COLO668 (cell line): ENCODE data around the gene BORCS8.
"Not testable (repeated sequence)": the region's sequence is repeated elsewhere in the genome, so short reads cannot be mapped to it uniquely, and the experiment has no call there.

Source experiments
- DNase-seq: peaks from one replicate; lab custom pipeline; 2025; ENCODE audit not compliant: unreplicated experiment; lab: John Stamatoyannopoulos, UW

Gene BORCS8

DNA sequence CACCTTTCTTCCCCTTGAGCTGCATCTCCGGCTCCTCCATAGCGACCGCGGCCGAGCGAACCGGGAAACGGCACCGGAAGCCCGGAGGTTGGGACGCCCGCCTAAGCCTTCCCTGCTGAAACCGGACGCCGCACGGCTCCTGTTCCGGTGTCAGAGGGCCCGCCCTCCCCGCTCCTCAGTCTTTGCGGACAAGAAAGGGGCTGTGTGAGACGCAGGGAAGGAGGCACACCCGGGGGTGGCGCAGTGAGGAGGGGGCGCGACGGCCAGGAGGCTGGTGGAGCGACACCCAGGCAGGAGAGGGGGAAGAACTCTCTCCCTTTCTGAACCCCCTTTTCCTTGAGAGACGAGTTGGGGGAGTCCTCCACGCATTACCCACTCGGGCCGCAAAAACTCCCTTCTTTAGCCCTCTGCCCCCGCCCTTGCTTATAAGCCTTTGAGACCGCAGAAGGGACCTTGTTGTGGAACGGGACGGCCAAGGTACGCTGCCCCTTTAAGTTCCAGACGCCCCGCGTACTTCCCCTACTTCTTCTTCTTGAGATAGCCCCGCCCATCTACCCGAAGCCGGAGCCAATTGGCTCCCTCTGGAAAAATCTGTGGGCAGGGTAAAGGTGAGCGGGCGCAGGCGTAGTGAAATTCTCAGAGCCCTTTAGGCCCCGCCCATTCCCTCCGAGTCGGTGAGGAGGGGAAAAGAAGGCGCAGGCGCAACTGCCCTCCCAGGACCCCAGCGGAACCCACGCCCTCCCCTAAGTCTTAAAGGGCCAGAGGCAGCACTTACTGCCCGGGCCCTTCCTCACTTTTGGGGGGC, at the start of gene BORCS8, which contains the start of gene RFXANK:
Gene BORCS8 (minus strand): TSS at position 75 of the 805 bp plus-strand sequence. CDS start 35 bp downstream, at position 40.
Gene RFXANK (plus strand): TSS at position 181 of the 805 bp plus-strand sequence. CDS start 1,689 bp downstream, outside the sequence.
- DNase-seq = peak; percentile 99

DNA sequence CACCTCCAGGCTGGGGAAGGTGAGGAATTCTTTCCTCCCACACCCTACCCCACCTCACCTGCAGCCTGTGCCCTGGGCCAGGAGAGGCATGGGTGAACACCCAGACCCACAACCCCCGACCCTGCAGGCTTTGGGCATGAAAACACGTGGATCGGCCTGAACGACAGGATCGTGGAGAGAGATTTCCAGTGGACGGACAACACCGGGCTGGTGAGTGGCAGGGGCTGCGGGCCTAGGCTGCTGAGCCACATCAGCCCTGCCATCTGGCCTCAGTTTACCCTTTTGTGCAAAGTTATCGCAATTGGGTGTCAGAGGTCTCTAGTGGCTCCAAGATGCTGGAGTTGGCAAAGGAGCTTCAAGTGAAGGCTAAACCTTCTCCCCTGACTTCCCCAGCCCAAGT, 48.5 kb upstream of the BORCS8 start:
- no peak for DNase-seq

DNA sequence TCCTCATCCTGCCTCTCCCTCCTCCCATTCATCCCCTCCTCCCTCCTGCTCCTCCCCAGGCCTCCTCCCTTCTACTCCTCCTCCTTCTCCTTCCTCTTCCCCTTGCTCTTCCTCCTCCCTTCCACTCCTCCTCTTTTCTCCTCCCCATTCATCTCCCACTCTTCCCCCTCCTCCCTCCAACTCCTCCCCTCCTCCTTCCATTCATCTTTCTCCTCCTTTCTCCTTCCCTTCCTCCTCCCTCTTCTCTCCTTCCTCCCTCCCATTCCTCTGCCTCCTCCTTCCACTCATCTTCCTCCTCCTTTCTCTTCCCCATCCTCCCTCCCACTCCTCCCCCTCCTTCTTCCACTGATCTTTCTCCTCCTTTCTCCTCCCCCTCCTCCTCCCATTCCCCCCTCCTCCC, 47.7 kb upstream of the BORCS8 start:
- no peak for DNase-seq

DNA sequence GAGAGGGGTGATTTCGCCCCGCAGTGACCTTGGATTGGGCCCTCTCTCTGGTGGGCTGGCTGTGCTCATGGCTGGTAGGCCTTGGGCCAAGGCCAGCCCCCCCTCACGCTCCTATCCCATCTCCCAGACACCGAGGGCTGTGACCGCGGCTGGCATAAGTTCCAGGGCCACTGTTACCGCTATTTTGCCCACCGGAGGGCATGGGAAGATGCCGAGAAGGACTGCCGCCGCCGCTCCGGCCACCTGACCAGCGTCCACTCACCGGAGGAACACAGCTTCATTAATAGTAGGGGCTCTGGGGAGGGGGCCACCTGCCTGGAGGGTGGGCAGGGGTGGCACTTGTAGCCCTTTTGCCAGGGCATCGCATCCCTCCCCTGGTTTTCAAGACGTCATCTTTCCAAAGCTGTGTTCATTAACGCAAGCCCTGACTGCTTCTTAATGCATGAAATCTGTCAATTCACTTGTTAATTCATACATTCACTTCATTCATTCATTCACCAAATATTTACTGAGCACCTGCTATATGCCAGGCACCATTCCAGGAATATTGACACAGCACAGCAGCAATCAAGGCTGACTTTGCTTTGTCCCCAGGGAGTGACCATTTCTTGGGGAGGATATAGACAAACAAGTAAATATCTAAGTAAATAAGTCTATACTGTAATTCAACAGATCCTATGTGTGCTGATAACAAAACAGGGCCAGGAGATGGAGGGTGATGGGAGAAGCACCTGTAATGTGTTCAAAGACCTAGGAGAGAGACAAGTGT, 46.4 kb upstream of the BORCS8 start:
- no peak for DNase-seq

DNA sequence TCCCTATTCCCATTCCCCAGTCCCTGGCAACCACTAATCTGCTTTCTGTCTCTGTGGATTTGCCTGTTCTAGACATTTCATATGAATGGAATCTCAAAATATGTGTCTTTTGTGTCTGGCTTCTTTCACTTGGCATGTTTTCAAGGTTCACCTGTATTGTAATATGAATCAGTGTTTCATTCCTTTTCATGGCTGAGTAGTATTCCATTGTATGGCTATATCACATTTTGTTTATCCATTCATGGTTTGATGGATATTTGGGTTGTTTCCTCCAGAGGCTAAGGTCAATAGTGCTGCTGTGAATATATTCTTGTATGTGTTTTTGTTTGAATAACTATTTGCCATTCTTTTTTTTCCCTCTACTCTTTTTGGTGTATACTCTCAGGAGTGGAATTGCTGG, 44.2 kb upstream of the BORCS8 start:
- no peak for DNase-seq

DNA sequence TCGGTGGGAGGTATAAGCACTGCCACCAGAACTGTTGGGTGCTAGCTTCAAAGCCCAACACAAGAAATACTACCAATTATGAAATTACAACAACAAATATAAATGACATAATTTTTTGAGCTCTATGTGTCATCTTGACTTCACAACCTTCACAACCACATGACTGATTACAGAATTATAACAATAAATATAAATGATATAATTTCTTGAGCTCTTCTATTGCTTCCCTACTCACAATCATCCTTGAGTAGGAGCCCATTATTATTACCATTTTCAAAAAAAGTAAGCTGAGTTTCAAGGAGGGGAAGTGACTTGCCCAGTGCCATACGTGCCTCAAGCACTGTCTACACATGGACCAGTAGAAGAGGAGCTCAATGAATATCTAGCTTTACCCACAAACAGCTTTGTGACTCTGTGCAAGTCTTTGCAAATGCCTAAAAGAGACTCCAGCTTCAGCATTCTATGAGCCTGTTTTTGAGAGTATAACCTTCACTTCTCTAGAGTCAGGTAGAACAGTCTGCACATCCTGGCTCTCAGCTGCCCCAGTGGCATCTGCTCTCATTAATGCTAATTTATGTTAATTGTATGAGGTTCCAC, 42.4 kb upstream of the BORCS8 start:
- no peak for DNase-seq

DNA sequence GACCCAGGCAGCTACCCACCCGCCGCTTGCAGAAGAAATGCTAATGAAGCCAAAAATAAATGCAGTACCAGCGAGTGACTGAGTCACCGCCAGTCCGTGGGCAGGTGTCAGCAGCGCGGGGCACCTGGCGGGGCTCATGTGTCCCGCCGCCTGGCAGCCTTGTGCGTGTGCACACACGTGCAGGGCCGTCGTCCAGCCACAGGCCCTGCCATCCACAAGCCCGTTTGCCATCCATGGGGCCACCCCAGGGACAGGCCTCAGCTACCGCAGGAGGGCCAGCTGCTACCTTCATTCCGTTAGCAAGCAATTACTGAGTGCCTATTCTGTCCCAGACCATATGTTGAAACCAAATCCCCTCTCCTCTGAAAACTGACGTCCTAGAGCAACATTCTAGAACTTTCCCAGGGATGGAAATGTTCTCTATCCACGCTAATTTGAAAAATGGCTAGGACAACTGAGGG, 40.3 kb upstream of the BORCS8 start:
- DNase-seq = peak; percentile 40

DNA sequence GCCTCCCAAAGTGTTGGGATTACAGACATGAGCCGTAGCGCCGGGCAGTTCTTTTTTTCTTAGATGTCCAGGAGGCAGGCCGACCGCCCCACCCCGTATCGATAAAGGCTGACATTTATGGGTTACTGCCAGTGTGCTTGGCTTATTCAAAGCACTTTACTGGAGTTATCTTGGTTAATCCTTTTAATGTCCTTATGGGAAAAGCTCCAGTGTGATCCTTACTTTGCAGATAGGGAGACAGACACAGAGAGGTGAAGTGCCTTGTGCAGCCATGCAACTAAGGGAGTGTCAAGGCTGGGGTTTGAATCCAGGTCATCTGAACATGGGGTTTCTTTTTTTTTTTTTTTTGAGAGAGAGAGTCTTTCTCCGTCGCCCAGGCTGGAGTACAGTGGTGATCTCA, 39.0 kb upstream of the BORCS8 start:
- DNase-seq = no peak

DNA sequence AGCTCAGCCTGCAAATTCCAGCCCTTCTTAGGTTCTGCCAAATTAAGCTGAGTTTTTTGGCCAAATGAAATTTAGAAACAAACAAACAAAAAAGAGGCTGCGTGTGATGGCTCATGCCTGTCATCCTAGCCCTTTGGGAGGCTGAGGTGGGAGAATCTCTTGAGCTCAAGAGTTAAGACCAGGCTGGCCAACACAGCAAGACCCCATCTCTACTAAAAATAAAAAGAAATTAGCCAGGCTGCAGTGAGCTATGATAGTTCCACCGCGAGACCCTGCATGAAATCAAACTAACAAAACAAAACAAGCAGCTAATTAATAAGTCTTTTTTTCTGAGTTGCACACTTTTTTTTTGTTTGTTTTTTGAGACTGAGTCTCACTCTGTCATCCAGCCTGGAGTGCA, 37.7 kb upstream of the BORCS8 start:
- no peak for DNase-seq

DNA sequence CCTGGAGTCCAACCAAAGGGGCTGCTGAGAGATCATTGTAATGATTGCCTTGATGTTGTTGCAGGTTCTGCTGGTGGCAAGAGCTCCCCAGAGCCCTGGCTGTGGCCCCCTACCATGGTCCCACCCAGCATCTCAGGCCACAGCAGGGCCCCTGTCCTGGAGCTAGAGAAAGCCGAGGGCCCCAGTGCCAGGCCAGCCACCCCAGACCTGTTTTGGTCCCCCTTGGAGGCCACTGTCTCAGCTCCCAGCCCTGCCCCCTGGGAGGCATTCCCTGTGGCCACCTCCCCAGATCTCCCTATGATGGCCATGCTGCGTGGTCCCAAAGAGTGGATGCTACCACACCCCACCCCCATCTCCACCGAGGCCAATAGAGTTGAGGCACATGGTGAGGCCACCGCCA, 35.3 kb upstream of the BORCS8 start:
- no peak for DNase-seq

DNA sequence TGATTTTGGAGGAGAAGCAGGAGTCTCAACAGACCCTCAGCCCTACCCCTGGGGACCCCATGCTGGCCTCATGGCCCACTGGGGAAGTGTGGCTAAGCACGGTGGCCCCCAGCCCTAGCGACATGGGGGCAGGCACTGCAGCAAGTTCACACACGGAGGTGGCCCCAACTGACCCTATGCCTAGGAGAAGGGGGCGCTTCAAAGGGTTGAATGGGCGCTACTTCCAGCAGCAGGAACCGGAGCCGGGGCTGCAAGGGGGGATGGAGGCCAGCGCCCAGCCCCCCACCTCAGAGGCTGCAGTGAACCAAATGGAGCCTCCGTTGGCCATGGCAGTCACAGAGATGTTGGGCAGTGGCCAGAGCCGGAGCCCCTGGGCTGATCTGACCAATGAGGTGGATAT, 34.7 kb upstream of the BORCS8 start:
- no peak for DNase-seq

DNA sequence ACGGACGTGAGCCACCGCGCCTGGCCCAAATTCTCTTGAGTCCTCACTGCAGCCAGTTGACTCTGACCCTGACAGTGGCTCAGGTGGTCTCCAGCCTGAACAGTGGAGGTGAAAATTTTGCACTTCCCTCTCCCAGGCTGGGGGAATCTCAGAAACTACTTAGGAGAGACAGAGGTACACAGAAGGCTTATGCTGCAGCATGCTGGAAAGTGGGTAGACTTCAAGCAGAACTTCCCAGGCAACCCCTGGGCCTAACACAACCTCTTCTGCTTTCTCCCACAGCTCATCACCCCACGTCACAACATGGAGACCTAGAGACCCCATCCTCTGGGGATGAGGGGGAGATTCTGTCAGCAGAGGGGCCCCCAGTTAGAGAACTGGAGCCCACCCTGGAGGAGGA, 34.3 kb upstream of the BORCS8 start:
- no peak for DNase-seq

DNA sequence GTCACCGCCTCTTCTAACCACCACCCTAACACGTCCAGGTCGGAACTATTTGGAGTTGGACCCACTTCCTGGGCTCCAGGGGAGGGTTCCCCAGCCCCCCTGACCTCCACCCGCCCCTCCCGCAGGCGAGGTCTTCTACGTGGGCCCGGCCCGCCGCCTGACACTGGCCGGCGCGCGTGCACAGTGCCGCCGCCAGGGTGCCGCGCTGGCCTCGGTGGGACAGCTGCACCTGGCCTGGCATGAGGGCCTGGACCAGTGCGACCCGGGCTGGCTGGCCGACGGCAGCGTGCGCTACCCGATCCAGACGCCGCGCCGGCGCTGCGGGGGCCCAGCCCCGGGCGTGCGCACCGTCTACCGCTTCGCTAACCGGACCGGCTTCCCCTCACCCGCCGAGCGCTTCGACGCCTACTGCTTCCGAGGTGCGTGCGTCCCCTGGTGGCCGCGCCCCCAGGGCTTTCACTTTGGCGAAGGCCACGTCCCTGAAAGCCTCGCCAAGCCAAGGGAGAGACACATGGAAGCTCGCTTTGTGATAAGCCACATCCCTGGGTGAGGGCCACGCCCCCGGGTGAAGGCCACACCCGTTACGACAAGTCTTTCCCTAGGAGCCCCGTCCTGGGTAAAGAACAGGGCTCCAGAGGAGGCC, 33.0 kb upstream of the BORCS8 start:
- peak; percentile 87 for DNase-seq

DNA sequence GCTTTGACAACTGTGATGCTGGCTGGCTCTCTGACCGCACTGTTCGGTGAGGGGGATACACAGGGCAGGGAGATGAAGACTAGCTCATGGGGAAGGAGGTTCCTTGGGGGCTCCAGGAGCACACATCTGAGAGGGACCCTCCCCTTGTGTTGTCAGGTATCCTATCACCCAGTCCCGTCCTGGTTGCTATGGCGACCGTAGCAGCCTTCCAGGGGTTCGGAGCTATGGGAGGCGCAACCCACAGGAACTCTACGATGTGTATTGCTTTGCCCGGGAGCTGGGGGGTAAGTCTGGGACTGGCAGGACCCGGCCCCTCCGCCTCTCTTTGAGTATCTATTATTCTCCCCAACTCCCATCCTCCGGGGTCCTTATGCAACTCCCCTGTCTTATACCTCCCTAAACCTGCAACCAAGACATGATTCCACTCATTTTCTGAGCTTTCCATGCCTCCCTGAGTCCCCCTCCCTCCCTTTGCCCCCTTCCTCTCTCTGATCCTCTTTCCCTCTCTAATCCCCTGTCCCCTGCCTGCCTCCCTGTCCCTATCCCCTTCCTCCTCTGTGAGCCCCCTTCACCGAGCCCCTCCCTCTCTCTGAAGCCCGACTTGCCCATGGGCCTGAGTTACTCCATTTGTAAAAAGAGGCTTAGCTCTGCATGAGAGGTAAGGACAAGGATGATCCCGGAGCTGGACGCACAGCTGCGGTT, 32.3 kb upstream of the BORCS8 start:
- DNase-seq = no peak

DNA sequence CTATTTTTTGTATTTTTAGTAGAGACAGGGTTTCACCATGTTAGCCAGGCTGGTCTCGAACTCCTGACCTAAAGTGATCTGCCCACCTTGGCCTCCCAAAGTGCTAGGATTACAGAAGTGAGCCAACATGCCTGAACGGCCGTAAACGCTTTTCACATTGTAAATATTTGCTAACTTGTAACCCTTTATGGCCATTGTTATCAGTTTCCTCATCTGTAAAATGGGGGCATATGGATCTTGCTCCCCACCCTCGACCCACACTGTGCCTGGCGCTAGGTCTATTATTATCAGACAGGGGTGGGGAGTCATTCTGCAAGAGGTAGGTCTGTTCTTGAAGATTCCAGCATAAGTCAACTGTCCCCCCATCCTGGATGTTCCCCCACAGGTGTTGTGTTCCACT, 31.7 kb upstream of the BORCS8 start:
- DNase-seq = no peak

DNA sequence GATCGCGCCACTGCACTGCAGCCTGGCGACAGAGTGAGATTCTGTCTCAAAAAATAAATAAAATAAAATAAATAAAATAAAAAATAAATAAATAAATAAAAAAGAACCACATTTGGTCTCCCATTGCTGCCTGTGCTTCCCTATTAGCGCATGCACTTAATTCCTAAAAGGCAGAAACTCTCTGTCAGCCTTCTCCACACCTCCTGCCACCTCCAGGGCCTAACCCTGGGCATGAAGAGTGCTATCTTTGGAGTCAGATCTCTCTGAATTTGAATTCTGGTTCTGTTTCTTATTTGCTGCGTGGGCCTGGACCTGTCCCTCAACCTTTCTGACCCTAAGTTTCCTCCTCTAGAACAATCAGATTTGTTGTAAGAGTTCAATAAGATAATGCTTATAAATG, 31.1 kb upstream of the BORCS8 start:
- DNase-seq = no peak

DNA sequence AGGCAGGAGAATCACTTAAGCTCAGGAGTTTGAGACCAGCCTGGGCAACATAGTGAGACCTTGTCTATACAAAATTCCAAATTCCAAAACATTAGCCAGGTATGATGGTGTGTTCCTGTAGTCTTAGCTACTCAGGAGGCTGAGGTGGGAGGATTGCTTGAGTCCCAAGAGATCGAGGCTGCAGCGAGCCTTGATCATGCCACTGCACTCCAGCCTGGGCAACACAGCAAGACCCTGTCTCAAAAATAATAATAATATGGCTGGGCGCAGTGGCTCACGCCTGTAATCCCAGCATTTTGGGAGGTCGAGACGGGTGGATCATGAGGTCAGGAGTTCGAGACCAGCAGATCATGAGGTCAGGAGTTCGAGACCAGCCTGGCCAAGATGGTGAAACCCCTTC, 29.0 kb upstream of the BORCS8 start:
- DNase-seq = not testable (repeated sequence)

DNA sequence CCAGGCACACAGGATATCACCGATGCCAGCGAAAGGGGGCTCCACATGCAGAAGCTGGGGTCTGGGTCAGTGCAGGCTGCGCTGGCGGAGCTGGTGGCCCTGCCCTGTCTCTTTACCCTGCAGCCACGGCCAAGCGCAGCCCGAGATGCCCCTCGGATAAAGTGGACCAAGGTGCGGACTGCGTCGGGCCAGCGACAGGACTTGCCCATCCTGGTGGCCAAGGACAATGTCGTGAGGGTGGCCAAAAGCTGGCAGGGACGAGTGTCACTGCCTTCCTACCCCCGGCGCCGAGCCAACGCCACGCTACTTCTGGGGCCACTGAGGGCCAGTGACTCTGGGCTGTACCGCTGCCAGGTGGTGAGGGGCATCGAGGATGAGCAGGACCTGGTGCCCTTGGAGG, 27.0 kb upstream of the BORCS8 start:
- DNase-seq = no peak

DNA sequence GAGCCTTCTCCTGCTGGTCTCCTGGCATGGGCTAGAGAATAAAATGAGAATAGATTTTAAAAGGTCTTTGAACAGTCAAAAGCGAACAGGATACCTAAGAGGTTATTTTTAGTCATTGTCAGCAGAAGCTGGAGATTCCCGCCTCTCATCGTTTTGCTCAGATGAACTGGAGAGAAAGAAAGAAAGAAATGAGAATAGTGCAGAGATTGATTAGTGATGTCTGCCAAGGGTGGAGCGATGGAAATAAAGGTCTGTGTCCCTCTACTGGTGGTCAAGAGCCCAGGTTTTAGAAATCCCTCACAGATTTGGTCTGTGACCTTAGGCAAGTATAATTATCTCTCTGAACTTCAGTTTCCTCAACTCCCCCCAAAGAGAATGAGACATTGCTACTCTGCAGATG, 25.1 kb upstream of the BORCS8 start:
- DNase-seq = peak; percentile 8

DNA sequence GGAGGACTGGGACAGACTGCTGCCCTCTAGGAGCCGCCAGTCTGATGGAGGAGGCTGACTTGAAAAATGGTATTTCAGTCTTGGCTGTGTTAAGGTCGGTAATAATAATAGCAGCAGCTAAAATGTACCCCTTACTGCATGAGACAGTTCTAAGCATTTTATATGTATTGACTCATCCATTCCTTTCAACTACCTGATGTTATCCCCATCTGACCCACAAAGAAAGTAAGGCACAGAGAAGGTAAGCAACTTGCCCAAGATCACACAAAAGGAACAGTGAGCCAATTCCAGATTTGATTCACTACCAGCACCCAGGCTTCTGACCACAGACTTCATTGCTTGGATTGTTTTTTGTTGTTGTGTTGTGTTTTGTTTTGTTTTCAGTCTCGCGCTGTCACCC, 23.8 kb upstream of the BORCS8 start:
- DNase-seq = no peak

DNA sequence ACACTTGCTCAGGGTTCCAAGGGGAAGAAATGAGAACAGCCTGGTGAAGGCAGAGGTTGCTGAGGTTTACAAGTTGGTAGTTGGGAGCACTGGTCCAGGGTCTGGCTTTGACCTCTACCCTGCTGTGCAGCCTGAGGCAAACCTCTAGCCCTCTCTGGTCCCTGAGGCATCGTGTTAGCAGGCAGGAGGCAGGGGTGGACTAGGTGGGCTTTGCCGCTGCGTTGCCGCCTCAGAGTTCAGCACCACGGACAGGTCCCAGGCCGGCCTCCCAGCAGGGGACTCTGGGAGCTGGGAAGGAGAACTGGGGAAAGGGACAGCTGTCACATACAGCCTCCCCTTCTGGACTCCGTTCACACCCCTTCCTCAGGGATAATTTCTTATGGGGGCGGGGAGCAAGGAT, 22.9 kb upstream of the BORCS8 start:
- no peak for DNase-seq
